Uterus (tissue), 2 donors: ENCODE measurements around the gene KLHL34.

Source experiments
- CTCF ChIP-seq, 4 experiments: fragments of 200-600 bp in 2 of 4; fragments of 450-650 bp in 2 of 4; sonication (generic) in 2 of 4; IDR thresholded peaks; one replicate each; pipeline ENCODE4 v1.5.1; 2016 to 2019; ENCODE audit warnings: antibody characterized with exemption in 4 of 4, mild to moderate bottlenecking in 2 of 4, moderate library complexity in 1 of 4
- POLR2A ChIP-seq, 2 donors: fragments of 450-650 bp; IDR thresholded peaks; one replicate each; pipeline ENCODE4 v1.6.1; 2016; ENCODE audit warnings: antibody characterized with exemption in 2 of 2, mild to moderate bottlenecking in 1 of 2, moderate library complexity in 1 of 2

- TF ChIP-seq CTCF (IDR thresholded peaks at IDR 0.05): no peak
- TF ChIP-seq POLR2A (IDR thresholded peaks at IDR 0.05): no peak
Observed at GRCh38 chrX:21638311-21638710, 19.8 kb downstream of the KLHL34 start.
